SK-N-SH (cell line): ENCODE results near the gene GTF2F2. TPM values are rescaled to one million over a fixed set of nuclear protein-coding genes. Genes with fewer than 3 reads are reported as not detected.

Source experiments
- CTCF ChIA-PET: fragments of 300-600, 350-600 bp; formaldehyde crosslinking; extraction: SDS; loops from one replicate; lab custom pipeline; 2021; lab: Yijun Ruan, JAX
- POLR2A ChIA-PET: fragments of 350-600 bp; sonication (Branson Sonifier 250); formaldehyde crosslinking; extraction: SDS; loops from one replicate; lab custom pipeline; 2020; ENCODE audit warnings: antibody characterized with exemption, inconsistent platforms; lab: Yijun Ruan, JAX
- DNase-seq: peaks from one replicate; pipeline ENCODE4 v3.0.0; 2012
- H2AFZ ChIP-seq: fragments of 200-600 bp; sonication (generic); 2 replicates; pipeline ENCODE4 v1.8.1; 2016; ENCODE audit warnings: antibody characterized with exemption, mild to moderate bottlenecking, low read depth
- H3F3A ChIP-seq: fragments of 200-600 bp; sonication (generic); replicated peaks from 2 replicates; pipeline ENCODE3; 2016; ENCODE audit warnings: antibody characterized with exemption, mild to moderate bottlenecking; ENCODE audit not compliant: insufficient read depth
- H3K27ac ChIP-seq, 2 experiments: fragments of 200-500 bp in 1 of 2; fragments of 200-600 bp in 1 of 2; sonication (Bioruptor generic) in 1 of 2; sonication (generic), shearing (Covaris generic) in 1 of 2; 2 replicates each; pipeline versions ENCODE4 v1.5.1 to v1.6.1; 2014 to 2016; ENCODE audit warnings: low read depth in 2 of 2, inconsistent platforms in 1 of 2, low read length in 1 of 2, mild to moderate bottlenecking in 1 of 2, mixed read lengths in 1 of 2
- H3K27me3 ChIP-seq: fragments of 200-600 bp; sonication (generic), shearing (Covaris generic); 2 replicates; pipeline ENCODE4 v1.6.1; 2016; ENCODE audit warnings: mixed run types; ENCODE audit not compliant: insufficient read depth
- H3K36me3 ChIP-seq, 2 experiments: fragments of 200-500 bp in 1 of 2; fragments of 200-600 bp in 1 of 2; sonication (Bioruptor generic) in 1 of 2; sonication (generic) in 1 of 2; replicated peaks in 1 of 2; 2 replicates each; pipeline versions ENCODE3 to v1.5.1; 2014 to 2016; ENCODE audit warnings: low read length in 1 of 2, mild to moderate bottlenecking in 1 of 2; ENCODE audit not compliant: insufficient read depth in 2 of 2, control insufficient read depth in 1 of 2
- H3K4me1 ChIP-seq, 2 experiments: fragments of 200-500 bp in 1 of 2; fragments of 200-600 bp in 1 of 2; sonication (Bioruptor generic) in 1 of 2; sonication (generic), shearing (Covaris generic) in 1 of 2; 2 replicates each; pipeline versions ENCODE4 v1.5.1 to v1.6.1; 2014 to 2016; ENCODE audit warnings: low read depth in 1 of 2, low read length in 1 of 2, mixed run types in 1 of 2; ENCODE audit not compliant: insufficient read depth in 2 of 2, control insufficient read depth in 1 of 2
- H3K4me2 ChIP-seq: fragments of 200-600 bp; sonication (generic), shearing (Covaris generic); 2 replicates; pipeline ENCODE4 v1.6.1; 2017; ENCODE audit warnings: mixed run types
- H3K4me3 ChIP-seq, 2 experiments: fragments of 200-500 bp in 1 of 2; fragments of 200-600 bp in 1 of 2; sonication (Bioruptor generic) in 1 of 2; sonication (generic), shearing (Covaris generic) in 1 of 2; 2 replicates each; pipeline versions ENCODE4 v1.5.1 to v1.8.1; 2014 to 2016; ENCODE audit warnings: low read depth in 2 of 2, inconsistent platforms in 1 of 2, low read length in 1 of 2, mild to moderate bottlenecking in 1 of 2, mixed read lengths in 1 of 2, moderate library complexity in 1 of 2
- H3K79me2 ChIP-seq: fragments of 200-600 bp; sonication (generic); 2 replicates; pipeline ENCODE4 v1.8.1; 2017; ENCODE audit warnings: mild to moderate bottlenecking; ENCODE audit not compliant: insufficient read depth
- H3K9ac ChIP-seq: fragments of 200-600 bp; sonication (generic); 2 replicates; pipeline ENCODE4 v1.6.1; 2017; ENCODE audit warnings: mixed run types
- H3K9me2 ChIP-seq: fragments of 200-600 bp; sonication (generic); 2 replicates; pipeline ENCODE4 v1.6.1; 2017; ENCODE audit warnings: mixed run types
- H3K9me3 ChIP-seq: fragments of 200-600 bp; sonication (generic); 2 replicates; pipeline ENCODE4 v1.6.1; 2017; ENCODE audit warnings: mixed run types, mild to moderate bottlenecking, moderate library complexity
- H4K20me1 ChIP-seq: fragments of 200-600 bp; sonication (generic); 2 replicates; pipeline ENCODE4 v1.6.1; 2017; ENCODE audit warnings: mild to moderate bottlenecking, mixed run types; ENCODE audit not compliant: insufficient read depth
- CHD2 ChIP-seq: fragments of 150-350 bp; IDR thresholded peaks from 2 replicates; pipeline ENCODE4 v1.6.1; 2018; ENCODE audit warnings: low read length; ENCODE audit not compliant: partially characterized antibody
- ELF1 ChIP-seq: IDR thresholded peaks from 2 replicates; pipeline ENCODE4 v1.4.0; 2012
- EP300 ChIP-seq, 2 experiments: IDR thresholded peaks; 2 replicates each; pipeline versions ENCODE4 v1.4.0 to v1.6.1; 2012; ENCODE audit warnings: borderline replicate concordance in 1 of 2, low read depth in 1 of 2, low read length in 1 of 2
- EZH2phosphoT487 ChIP-seq: fragments of 200-600 bp; sonication (generic); IDR thresholded peaks from 2 replicates; pipeline ENCODE4 v1.6.1; 2017; ENCODE audit warnings: low read depth, mixed run types, mild to moderate bottlenecking, antibody characterized with exemption, moderate library complexity, borderline replicate concordance
- FOXJ3 ChIP-seq: sonication (generic); formaldehyde crosslinking; IDR thresholded peaks from 2 replicates; pipeline ENCODE4 v1.5.1; 2020; ENCODE audit warnings: mild to moderate bottlenecking, missing genetic modification reagents
- JUND ChIP-seq: IDR thresholded peaks from 2 replicates; pipeline ENCODE4 v1.4.0; 2012
- MEF2A ChIP-seq: IDR thresholded peaks from 2 replicates; pipeline ENCODE4 v1.4.0; 2012; ENCODE audit warnings: low read depth, borderline replicate concordance
- NFIC ChIP-seq: IDR thresholded peaks from 2 replicates; pipeline ENCODE4 v1.4.0; 2012; ENCODE audit warnings: borderline replicate concordance
- PBX3 ChIP-seq: IDR thresholded peaks from 2 replicates; pipeline ENCODE4; 2012
- POLR2AphosphoS5 ChIP-seq: IDR thresholded peaks from 2 replicates; pipeline ENCODE4 v1.6.1; 2012; ENCODE audit warnings: low read depth, low read length
- RAD21 ChIP-seq: IDR thresholded peaks from 2 replicates; pipeline ENCODE4 v1.6.1; 2012; ENCODE audit warnings: mild to moderate bottlenecking, low read length
- RFX5 ChIP-seq: IDR thresholded peaks from 2 replicates; pipeline ENCODE4 v1.6.1; 2012; ENCODE audit warnings: mild to moderate bottlenecking, improper control_type of control experiment, low read length
- TAF1 ChIP-seq: IDR thresholded peaks from 2 replicates; pipeline ENCODE4 v1.6.1; 2012; ENCODE audit warnings: low read depth, mild to moderate bottlenecking, low read length, moderate library complexity, borderline replicate concordance
- TEAD4 ChIP-seq: IDR thresholded peaks from 2 replicates; pipeline ENCODE4 v1.4.0; 2012; ENCODE audit warnings: mild to moderate bottlenecking, borderline replicate concordance; ENCODE audit not compliant: insufficient read depth
- YY1 ChIP-seq: IDR thresholded peaks from 2 replicates; pipeline ENCODE4 v1.4.0; 2012; ENCODE audit warnings: low read depth, mild to moderate bottlenecking
- WGBS: methylation state at CpG from one replicate; pipeline ENCODE4 v1.1.6; 2017; ENCODE audit warnings: low lambda C conversion rate; 5-methylcytosine and 5-hydroxymethylcytosine counted together
- polyA plus RNA-seq, 3 experiments: library from polyadenylated mRNA; depleted of rRNA; stranded (reverse); fragments of >200 nt; gene quantifications; 2 replicates each; pipeline ENCODE4 v1.2.3, GENCODE V29; 2012
- TF ChIP-seq, protein P1 (sequence below): IDR thresholded peaks from 2 replicates; pipeline ENCODE4 v1.4.0; 2012; ENCODE audit warnings: low read depth, borderline replicate concordance
- TF ChIP-seq, protein P2 (sequence below): IDR thresholded peaks from 2 replicates; pipeline ENCODE4 v1.6.1; 2012; ENCODE audit warnings: mild to moderate bottlenecking, low read depth, low read length, moderate library complexity

GTF2F2 gene
- polyA plus RNA-seq, 1 of the 3 experiments (the other 2 are of a cell fraction): 24.2 TPM

GRCh38 chr13:45232591-45232990 lies 112.3 kb downstream of the GTF2F2 start:
- H3K9me2 ChIP-seq: no peaks in the 10 kb centered on the region
- H3K9me3 ChIP-seq: no peaks in the 10 kb centered on the region
- H3K4me3 ChIP-seq: no peak overlapping the region
- no peaks in the 10 kb centered on the region for H4K20me1 ChIP-seq
- H3K4me1 ChIP-seq: peaks cover 0 to 9% of the 10 kb centered on the region in 2 experiments; a peak in 1 of 4 replicates
- no peak overlapping the region for H3K9ac ChIP-seq
- 100% methylated on average over 2 of the region's 2 CpGs for WGBS
- H3K79me2 ChIP-seq: peaks cover 21% of the 10 kb centered on the region; the same call in 1 of the 2 replicates
- H3K36me3 ChIP-seq: peaks cover 0 to 7% of the 10 kb centered on the region in 2 experiments
- no peak overlapping the region for H2AFZ ChIP-seq
- CTCF ChIA-PET: interaction anchor here (1.5 kb wide), 1 partner anchor 15 kb away, joined by 3 read pairs; no protein-coding TSS in a partner anchor
- H3F3A ChIP-seq: peaks cover 47% of the 10 kb centered on the region
- no peaks in the 10 kb centered on the region for H3K27me3 ChIP-seq
- H3K4me2 ChIP-seq: no peak overlapping the region
- peak overlapping the region in 1 of 2 experiments; percentile 72; a peak in 1 of 4 replicates for H3K27ac ChIP-seq
- TF ChIP-seq RFX5 (no peak), EZH2phosphoT487 (no peak), PBX3 (no peak), NFIC (no peak), RAD21 (no peak), YY1 (no peak), MEF2A (no peak), POLR2AphosphoS5 (no peak), FOXJ3 (CRISPR knock-in tag) (no peak), EP300 (IDR thresholded peaks at IDR 0.05; ENCODE audit: borderline replicate concordance in 1 of 2, low read depth in 1 of 2, low read length in 1 of 2) (no peak), CHD2 (no peak), JUND (no peak), ELF1 (no peak), TEAD4 (no peak), TAF1 (no peak)
- TF ChIP-seq, protein P1, sequence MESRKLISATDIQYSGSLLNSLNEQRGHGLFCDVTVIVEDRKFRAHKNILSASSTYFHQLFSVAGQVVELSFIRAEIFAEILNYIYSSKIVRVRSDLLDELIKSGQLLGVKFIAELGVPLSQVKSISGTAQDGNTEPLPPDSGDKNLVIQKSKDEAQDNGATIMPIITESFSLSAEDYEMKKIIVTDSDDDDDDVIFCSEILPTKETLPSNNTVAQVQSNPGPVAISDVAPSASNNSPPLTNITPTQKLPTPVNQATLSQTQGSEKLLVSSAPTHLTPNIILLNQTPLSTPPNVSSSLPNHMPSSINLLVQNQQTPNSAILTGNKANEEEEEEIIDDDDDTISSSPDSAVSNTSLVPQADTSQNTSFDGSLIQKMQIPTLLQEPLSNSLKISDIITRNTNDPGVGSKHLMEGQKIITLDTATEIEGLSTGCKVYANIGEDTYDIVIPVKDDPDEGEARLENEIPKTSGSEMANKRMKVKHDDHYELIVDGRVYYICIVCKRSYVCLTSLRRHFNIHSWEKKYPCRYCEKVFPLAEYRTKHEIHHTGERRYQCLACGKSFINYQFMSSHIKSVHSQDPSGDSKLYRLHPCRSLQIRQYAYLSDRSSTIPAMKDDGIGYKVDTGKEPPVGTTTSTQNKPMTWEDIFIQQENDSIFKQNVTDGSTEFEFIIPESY: no peak
- TF ChIP-seq, protein P2, sequence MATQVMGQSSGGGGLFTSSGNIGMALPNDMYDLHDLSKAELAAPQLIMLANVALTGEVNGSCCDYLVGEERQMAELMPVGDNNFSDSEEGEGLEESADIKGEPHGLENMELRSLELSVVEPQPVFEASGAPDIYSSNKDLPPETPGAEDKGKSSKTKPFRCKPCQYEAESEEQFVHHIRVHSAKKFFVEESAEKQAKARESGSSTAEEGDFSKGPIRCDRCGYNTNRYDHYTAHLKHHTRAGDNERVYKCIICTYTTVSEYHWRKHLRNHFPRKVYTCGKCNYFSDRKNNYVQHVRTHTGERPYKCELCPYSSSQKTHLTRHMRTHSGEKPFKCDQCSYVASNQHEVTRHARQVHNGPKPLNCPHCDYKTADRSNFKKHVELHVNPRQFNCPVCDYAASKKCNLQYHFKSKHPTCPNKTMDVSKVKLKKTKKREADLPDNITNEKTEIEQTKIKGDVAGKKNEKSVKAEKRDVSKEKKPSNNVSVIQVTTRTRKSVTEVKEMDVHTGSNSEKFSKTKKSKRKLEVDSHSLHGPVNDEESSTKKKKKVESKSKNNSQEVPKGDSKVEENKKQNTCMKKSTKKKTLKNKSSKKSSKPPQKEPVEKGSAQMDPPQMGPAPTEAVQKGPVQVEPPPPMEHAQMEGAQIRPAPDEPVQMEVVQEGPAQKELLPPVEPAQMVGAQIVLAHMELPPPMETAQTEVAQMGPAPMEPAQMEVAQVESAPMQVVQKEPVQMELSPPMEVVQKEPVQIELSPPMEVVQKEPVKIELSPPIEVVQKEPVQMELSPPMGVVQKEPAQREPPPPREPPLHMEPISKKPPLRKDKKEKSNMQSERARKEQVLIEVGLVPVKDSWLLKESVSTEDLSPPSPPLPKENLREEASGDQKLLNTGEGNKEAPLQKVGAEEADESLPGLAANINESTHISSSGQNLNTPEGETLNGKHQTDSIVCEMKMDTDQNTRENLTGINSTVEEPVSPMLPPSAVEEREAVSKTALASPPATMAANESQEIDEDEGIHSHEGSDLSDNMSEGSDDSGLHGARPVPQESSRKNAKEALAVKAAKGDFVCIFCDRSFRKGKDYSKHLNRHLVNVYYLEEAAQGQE: no peak
- POLR2A ChIA-PET: no interaction called here
- no peak for DNase-seq
